ES-I3 (cell line): ENCODE results near the gene KRTAP4-3.
"Not testable (repeated sequence)": the region's sequence is repeated elsewhere in the genome, so short reads cannot be mapped to it uniquely, and the experiment has no call there.

ENCODE experiments used
- H3K36me3 ChIP-seq: 2 replicates; pipeline ENCODE4 v1.6.1; 2013; ENCODE audit warnings: mild to moderate bottlenecking, low read length, control low read depth, moderate library complexity; ENCODE audit not compliant: insufficient read depth
- H3K4me1 ChIP-seq: 2 replicates; pipeline ENCODE4 v1.6.1; 2013; ENCODE audit warnings: mild to moderate bottlenecking, control low read depth, low read length; ENCODE audit not compliant: insufficient read depth
- H3K9ac ChIP-seq: 2 replicates; pipeline ENCODE4 v1.6.1; 2013; ENCODE audit warnings: low read depth, mild to moderate bottlenecking, low read length, moderate library complexity
- H3K9me3 ChIP-seq: 2 replicates; pipeline ENCODE4 v1.6.1; 2013; ENCODE audit warnings: mild to moderate bottlenecking, low read length, moderate library complexity; ENCODE audit not compliant: control insufficient read depth, insufficient read depth

KRTAP4-3 gene

GRCh38 chr17:41176744-41177387 lies 8.8 kb upstream of the KRTAP4-3 start:
- H3K9me3 ChIP-seq = no peaks in the 10 kb centered on the region
- H3K4me1 ChIP-seq = no peaks in the 10 kb centered on the region
- H3K36me3 ChIP-seq = no peaks in the 10 kb centered on the region
- no peak overlapping the region for H3K9ac ChIP-seq

DNA sequence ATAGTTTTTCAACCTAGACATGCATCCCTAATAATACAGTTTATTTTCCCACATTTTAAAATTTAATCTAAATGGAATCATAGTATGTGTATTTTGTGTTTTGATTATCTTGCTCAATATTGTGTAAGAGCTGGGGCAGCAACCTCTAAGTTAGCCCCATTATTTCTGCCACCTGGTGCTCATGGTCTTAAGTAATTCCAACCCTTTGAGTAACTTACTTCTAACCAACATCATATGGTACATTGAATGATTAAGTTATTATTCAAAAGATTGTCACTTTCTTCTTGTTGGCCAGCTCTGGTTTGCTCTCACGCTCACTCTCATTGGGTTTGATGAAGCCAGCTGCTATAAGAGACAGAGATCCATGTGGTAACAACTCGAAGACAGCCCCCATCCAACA lies 3.9 kb upstream of the KRTAP4-3 start:
- Histone ChIP-seq H3K4me1 (no peaks in the 10 kb centered on the region), H3K9me3 (no peaks in the 10 kb centered on the region), H3K9ac (no peak overlapping the region), H3K36me3 (no peaks in the 10 kb centered on the region)

- Histone ChIP-seq H3K9ac (no peak overlapping the region), H3K9me3 (no peaks in the 10 kb centered on the region), H3K4me1 (no peaks in the 10 kb centered on the region), H3K36me3 (no peaks in the 10 kb centered on the region)
These were observed 460 bp downstream of the KRTAP4-3 start for GRCh38 chr17:41167561-41167960.

DNA sequence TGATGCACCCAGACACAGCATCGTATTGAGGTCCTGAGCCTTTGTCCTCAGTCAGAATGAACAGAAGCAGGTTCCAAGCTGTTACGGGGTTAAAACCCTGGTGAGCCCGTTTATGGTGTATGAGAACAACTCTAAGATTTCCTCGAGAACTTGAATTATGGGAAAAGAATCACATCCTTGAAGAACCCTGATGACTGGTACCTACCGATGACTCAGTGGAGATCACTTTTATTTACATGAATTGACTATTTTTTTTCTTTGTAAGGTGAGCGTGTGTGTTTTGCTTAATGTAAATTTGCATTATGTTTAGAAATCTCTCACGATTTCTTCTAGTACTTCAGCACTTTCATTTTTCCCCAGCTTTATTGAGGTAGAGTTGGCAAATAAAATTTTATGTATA lies 4.2 kb downstream of the KRTAP4-3 start:
- H3K36me3 ChIP-seq = no peaks in the 10 kb centered on the region
- H3K9me3 ChIP-seq = no peaks in the 10 kb centered on the region
- no peaks in the 10 kb centered on the region for H3K4me1 ChIP-seq
- H3K9ac ChIP-seq = no peak overlapping the region

DNA sequence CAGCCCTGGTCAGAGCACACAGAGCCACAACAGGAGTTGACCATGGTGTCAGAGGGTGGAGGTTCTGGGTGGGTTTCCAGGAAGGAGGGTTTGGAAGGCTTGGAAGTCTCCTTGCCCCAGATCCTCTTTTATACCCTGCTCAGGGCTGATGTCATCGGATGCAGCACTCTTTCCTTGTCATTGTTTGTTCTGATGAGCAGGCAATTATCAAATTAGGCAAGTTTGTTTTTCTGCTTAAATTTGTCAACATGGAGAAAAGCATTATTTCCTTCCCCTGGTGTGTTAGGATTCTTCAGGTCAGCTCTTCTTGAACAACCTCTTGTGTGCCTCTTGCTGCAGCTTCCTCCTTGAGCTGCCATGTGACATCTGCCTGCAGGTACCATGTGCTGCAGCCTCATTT lies 7.4 kb downstream of the KRTAP4-3 start, which contains the start of gene KRTAP4-4:
KRTAP4-4 (minus strand) TSS at position 101 of the 400 bp plus-strand sequence; CDS start at position 44, 57 bp downstream.
- Histone ChIP-seq H3K9ac (no peak within 1 kb of the TSS), H3K36me3 (no peaks in the 10 kb centered on the region)

GRCh38 chr17:41160190-41160589 lies 7.8 kb downstream of the KRTAP4-3 start:
- H3K36me3 ChIP-seq, H3K4me1 ChIP-seq, H3K9ac ChIP-seq, H3K9me3 ChIP-seq: not testable (repeated sequence)

More for the DNA sequence above, 7.4 kb downstream of the KRTAP4-3 start, which contains the start of gene KRTAP4-4:
- Histone ChIP-seq H3K9me3 (no peaks in the 10 kb centered on the region), H3K4me1 (no peaks in the 10 kb centered on the region)

DNA sequence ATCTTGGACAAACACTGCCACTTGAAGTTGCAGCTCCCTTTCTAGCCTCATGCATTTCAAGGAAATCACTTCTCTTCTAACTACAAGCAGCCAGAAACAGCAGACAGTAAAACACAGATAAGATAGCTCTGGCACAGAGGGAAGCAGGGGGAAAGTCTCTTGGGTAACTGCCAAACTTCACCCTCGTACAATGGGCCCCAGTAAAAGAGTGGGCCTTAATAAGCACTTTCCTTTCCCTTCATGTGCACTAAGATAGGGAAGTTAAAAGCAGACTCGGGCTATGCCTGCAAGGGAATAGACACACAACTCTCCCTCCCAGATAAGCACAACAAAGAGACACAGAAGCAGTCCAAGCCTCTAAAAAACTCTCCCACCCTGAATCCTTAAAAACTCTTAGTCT lies 14.2 kb downstream of the KRTAP4-3 start:
- H3K4me1 ChIP-seq = no peaks in the 10 kb centered on the region

GRCh38 chr17:41151525-41151924 lies 16.5 kb downstream of the KRTAP4-3 start:
- Histone ChIP-seq H3K9me3 (no peaks in the 10 kb centered on the region), H3K4me1 (no peaks in the 10 kb centered on the region), H3K9ac (no peak overlapping the region), H3K36me3 (no peaks in the 10 kb centered on the region)

More for the DNA sequence above, 14.2 kb downstream of the KRTAP4-3 start:
- H3K9me3 ChIP-seq = no peaks in the 10 kb centered on the region
- H3K36me3 ChIP-seq = no peaks in the 10 kb centered on the region
- no peak overlapping the region for H3K9ac ChIP-seq

- no peak overlapping the region for H3K9ac ChIP-seq
- no peaks in the 10 kb centered on the region for H3K9me3 ChIP-seq
- no peaks in the 10 kb centered on the region for H3K36me3 ChIP-seq
- H3K4me1 ChIP-seq = no peaks in the 10 kb centered on the region
These were observed 18.0 kb downstream of the KRTAP4-3 start for GRCh38 chr17:41150026-41150425.

- H3K36me3 ChIP-seq = no peaks in the 10 kb centered on the region
- no peaks in the 10 kb centered on the region for H3K4me1 ChIP-seq
- no peak within 1 kb of the TSS for H3K9ac ChIP-seq
- H3K9me3 ChIP-seq = no peaks in the 10 kb centered on the region
These were observed 18.4 kb downstream of the KRTAP4-3 start, which contains the start of gene KRTAP4-5 for GRCh38 chr17:41149652-41149985. Gene KRTAP4-5, minus strand, starts transcription at chr17:41149825. Its CDS starts 58 bp downstream, at chr17:41149767.

GRCh38 chr17:41148971-41149651 lies 18.9 kb downstream of the KRTAP4-3 start:
- not testable (repeated sequence) for H3K36me3 ChIP-seq, H3K4me1 ChIP-seq, H3K9ac ChIP-seq, H3K9me3 ChIP-seq

GRCh38 chr17:41147531-41148204 lies 20.4 kb downstream of the KRTAP4-3 start:
- Histone ChIP-seq H3K9ac (no peak overlapping the region), H3K4me1 (no peaks in the 10 kb centered on the region), H3K36me3 (no peaks in the 10 kb centered on the region), H3K9me3 (no peaks in the 10 kb centered on the region; the same call in 1 of the 2 replicates)

GRCh38 chr17:41145261-41145660 lies 22.8 kb downstream of the KRTAP4-3 start:
- no peaks in the 10 kb centered on the region; the same call in 1 of the 2 replicates for H3K9me3 ChIP-seq
- H3K36me3 ChIP-seq = no peaks in the 10 kb centered on the region
- H3K4me1 ChIP-seq = no peaks in the 10 kb centered on the region
- no peak overlapping the region for H3K9ac ChIP-seq

DNA sequence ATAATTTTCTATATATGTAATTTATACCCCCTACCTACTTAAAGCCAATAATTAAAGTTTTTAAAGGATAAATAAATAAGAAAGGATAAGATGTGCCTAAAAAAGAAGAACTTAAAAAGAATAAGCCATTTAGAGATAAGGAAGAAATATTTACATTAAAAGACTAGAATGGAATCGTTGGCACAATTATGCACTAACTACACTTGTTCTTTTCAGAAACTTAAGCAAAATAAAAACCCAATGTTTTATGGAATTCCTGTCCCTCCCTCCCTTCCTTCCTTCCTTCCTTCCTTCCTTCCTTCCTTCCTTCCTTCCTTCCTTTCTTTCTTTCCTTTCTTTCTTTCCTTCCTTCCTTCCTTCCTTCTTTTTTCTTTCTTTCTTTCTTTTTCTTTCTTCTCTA lies 23.2 kb downstream of the KRTAP4-3 start:
- H3K9me3 ChIP-seq = no peaks in the 10 kb centered on the region; the same call in 1 of the 2 replicates
- no peak overlapping the region for H3K9ac ChIP-seq
- H3K4me1 ChIP-seq = no peaks in the 10 kb centered on the region
- no peaks in the 10 kb centered on the region for H3K36me3 ChIP-seq

DNA sequence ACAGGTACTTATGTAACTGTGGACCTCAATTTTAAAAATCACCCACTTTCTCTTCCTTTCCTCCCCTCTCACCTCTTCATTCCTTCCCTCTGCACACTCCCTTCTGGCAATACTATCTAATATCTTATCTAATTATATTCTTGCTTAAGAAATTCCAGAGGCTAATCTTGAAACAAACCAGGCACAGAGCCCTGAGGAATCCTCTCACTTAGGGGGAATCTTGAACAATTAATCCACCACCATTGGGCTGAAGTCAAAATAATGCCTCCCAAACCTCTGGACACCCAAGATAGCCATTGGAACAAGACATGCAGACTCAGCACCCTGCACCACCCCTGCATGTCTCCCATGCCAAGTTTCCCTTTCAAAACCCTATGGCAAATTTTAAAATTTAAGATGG lies 26.7 kb downstream of the KRTAP4-3 start:
- H3K4me1 ChIP-seq = no peaks in the 10 kb centered on the region
- H3K9me3 ChIP-seq = peaks cover 4% of the 10 kb centered on the region; the same call in 1 of the 2 replicates
- H3K36me3 ChIP-seq = no peaks in the 10 kb centered on the region
- H3K9ac ChIP-seq = no peak overlapping the region
